K562 (cell line): ENCODE data around the gene ANKRD34A. TPM values are rescaled to one million over a fixed set of nuclear protein-coding genes. Genes with fewer than 3 reads are reported as not detected.

Experiments used
- CLOCK ChIP-seq: fragments of 250-450 bp; sonication (Bioruptor Pico); IDR thresholded peaks from 2 replicates; pipeline ENCODE4 v1.4.0; 2020; ENCODE audit warnings: mild to moderate bottlenecking, moderate library complexity, borderline replicate concordance
- ETV6 ChIP-seq, 3 experiments: fragments of 150-350 bp in 1 of 3; sonication (generic) in 1 of 3; formaldehyde crosslinking in 1 of 3; IDR thresholded peaks; 2 replicates each; pipeline versions ENCODE4 v1.6.1 to v1.8.0; 2014 to 2022; ENCODE audit warnings: borderline replicate concordance in 2 of 3, low read depth in 2 of 3, antibody characterized with exemption in 1 of 3, low read length in 1 of 3, mild to moderate bottlenecking in 1 of 3, missing genetic modification reagents in 1 of 3
- HDAC8 ChIP-seq: fragments of 450-650 bp; IDR thresholded peaks from 2 replicates; pipeline ENCODE4 v1.6.1; 2016; ENCODE audit warnings: mild to moderate bottlenecking, missing genetic modification characterization, moderate library complexity, missing compliant biosample characterization
- HIVEP1 ChIP-seq: fragments of 250-450 bp; sonication (Bioruptor Pico); IDR thresholded peaks from 2 replicates; pipeline ENCODE4 v1.4.0; 2020; ENCODE audit warnings: mild to moderate bottlenecking
- MAZ ChIP-seq, 2 experiments: fragments of 450-650 bp in 1 of 2; sonication (generic) in 1 of 2; formaldehyde crosslinking; IDR thresholded peaks in 1 of 2; conservative IDR thresholded peaks in 1 of 2; 2 replicates each; pipeline versions ENCODE4 v1.4.0 to v1.5.0; 2020; ENCODE audit warnings: mild to moderate bottlenecking in 1 of 2, missing genetic modification reagents in 1 of 2
- NBN ChIP-seq: fragments of 450-650 bp; IDR thresholded peaks from 2 replicates; pipeline ENCODE4 v1.6.1; 2016; ENCODE audit warnings: low read depth, mild to moderate bottlenecking
- NCOR1 ChIP-seq: fragments of 450-650 bp; IDR thresholded peaks from 2 replicates; pipeline ENCODE4 v1.6.1; 2016; ENCODE audit warnings: mild to moderate bottlenecking, moderate library complexity
- NFIX ChIP-seq: fragments of 250-450 bp; sonication (Bioruptor Pico); IDR thresholded peaks from 2 replicates; pipeline ENCODE4 v1.4.0; 2020; ENCODE audit warnings: low read depth, mild to moderate bottlenecking, moderate library complexity
- PRDM10 ChIP-seq: fragments of 450-650 bp; IDR thresholded peaks from 2 replicates; pipeline ENCODE4 v1.6.1; 2018; ENCODE audit not compliant: partially characterized antibody
- RBFOX2 ChIP-seq: fragments of 200-400 bp; formaldehyde crosslinking; IDR thresholded peaks from 2 replicates; pipeline ENCODE4 v1.6.1; 2017; ENCODE audit warnings: low read depth, mild to moderate bottlenecking, low read length, moderate library complexity
- SIRT6 ChIP-seq: IDR thresholded peaks from one replicate; pipeline ENCODE4 v1.6.1; 2012; ENCODE audit warnings: low read depth, mild to moderate bottlenecking, control low read depth, inconsistent platforms, low read length, moderate library complexity
- TAF1 ChIP-seq: IDR thresholded peaks from 2 replicates; pipeline ENCODE4 v1.6.1; 2011; ENCODE audit warnings: mild to moderate bottlenecking, low read length, moderate library complexity; ENCODE audit not compliant: insufficient read depth, control insufficient read depth, severe bottlenecking; ENCODE audit errors: extremely low read depth
- USF1 ChIP-seq: sonication (generic); formaldehyde crosslinking; IDR thresholded peaks from 2 replicates; pipeline ENCODE4 v1.9.0; 2022; ENCODE audit warnings: mild to moderate bottlenecking, missing genetic modification reagents
- polyA plus RNA-seq, 8 experiments: library from polyadenylated mRNA; depleted of rRNA in 4 of 8; stranded (reverse) in 5 of 8; unstranded in 3 of 8; fragments of >200 nt; fragmentation: Nextera tagmentation in 2 of 8; fragmentation: Illumina TruSeq in 1 of 8; extraction: Ambion mirVana in 2 of 8; extraction: Trizol in 1 of 8; gene quantifications; 2 replicates each; pipeline versions ENCODE4 v1.2.1 to v1.2.3, GENCODE V29; 2011 to 2014; ENCODE audit warnings: inconsistent platforms in 1 of 8, missing spikeins in 1 of 8
- total RNA-seq, 7 experiments: library from RNA; depleted of rRNA in 6 of 7; stranded (reverse); fragments of >200 nt in 6 of 7; fragmentation: Illumina TruSeq in 2 of 7; extraction: Trizol in 2 of 7; gene quantifications; 2 replicates each; pipeline versions ENCODE4 v1.2.1 to v1.2.3, GENCODE V29; 2011 to 2021; ENCODE audit warnings: low replicate concordance in 1 of 7

The ANKRD34A gene
- total and polyA plus RNA-seq, 9 of the 15 experiments (the other 6 are each of a cell fraction or from before 2014, with no cell fraction given): 0.06 to 1.6 (median 0.43) TPM

- TF ChIP-seq NCOR1: peak; percentile 92
- peak; percentile 92 for TF ChIP-seq TAF1
- TF ChIP-seq NFIX (CRISPR knock-in tag): no peak
- TF ChIP-seq HIVEP1 (CRISPR knock-in tag): no peak
- TF ChIP-seq USF1: peak; percentile 86
- peak; percentile 95 to 99 for TF ChIP-seq MAZ (CRISPR knock-in tag; conservative IDR thresholded peaks at IDR 0.05 in 1 of 2, IDR thresholded peaks at IDR 0.05 in 1 of 2)
- peak; percentile 72; the same call in 1 of the 2 replicates for TF ChIP-seq HDAC8 (tag)
- peak; percentile 94 for TF ChIP-seq RBFOX2
- TF ChIP-seq NBN: 0 out of 2 replicates have a peak, but pooled peaks have one; percentile 61
- TF ChIP-seq ETV6 (IDR thresholded peaks at IDR 0.05; ENCODE audit: borderline replicate concordance in 1 of 2, low read depth in 2 of 2, low read length in 1 of 2): 0 out of 4 replicates have a peak, but pooled peaks have one; percentile 20 to 27
- no peak for TF ChIP-seq ETV6 (CRISPR knock-in tag; IDR thresholded peaks at IDR 0.05; ENCODE audit: borderline replicate concordance)
- peak; percentile 43 for TF ChIP-seq PRDM10
- peak; percentile 97 for TF ChIP-seq CLOCK (CRISPR knock-in tag)
- TF ChIP-seq SIRT6: no peak
These were observed 32.1 kb upstream of the ANKRD34A start, which contains the start of gene TXNIP (continued) for GRCh38 chr1:145996433-145997015.
